H9 (cell line): ENCODE measurements around the gene PHLPP2. TPM values are rescaled to one million over a fixed set of nuclear protein-coding genes. Genes with fewer than 3 reads are reported as not detected.

Experiments
- DNase-seq: peaks from one replicate; pipeline ENCODE4 v3.0.0-alpha.2; 2017
- H2AFZ ChIP-seq: one replicate; pipeline ENCODE4 v1.6.1; 2013; ENCODE audit warnings: mild to moderate bottlenecking, low read length, control low read depth, moderate library complexity
- H2AK5ac ChIP-seq: 2 replicates; pipeline ENCODE4 v1.6.1; 2013; ENCODE audit warnings: low read length, control low read depth, mixed read lengths; ENCODE audit not compliant: insufficient read length
- H2BK120ac ChIP-seq: one replicate; pipeline ENCODE4 v1.6.1; 2013; ENCODE audit warnings: low read depth, mild to moderate bottlenecking, low read length, control low read depth, inconsistent platforms; ENCODE audit not compliant: poor library complexity, severe bottlenecking
- H2BK12ac ChIP-seq: 2 replicates; pipeline ENCODE4 v1.6.1; 2013; ENCODE audit warnings: low read length, control low read depth, mixed read lengths, low read depth; ENCODE audit not compliant: insufficient read length
- H2BK15ac ChIP-seq: 2 replicates; pipeline ENCODE4 v1.6.1; 2013; ENCODE audit warnings: low read depth, low read length, control low read depth
- H2BK20ac ChIP-seq: one replicate; pipeline ENCODE4 v1.6.1; 2013; ENCODE audit warnings: low read depth, mild to moderate bottlenecking, low read length, control low read depth, inconsistent platforms; ENCODE audit not compliant: poor library complexity, severe bottlenecking
- H2BK5ac ChIP-seq: 2 replicates; pipeline ENCODE4 v1.6.1; 2013; ENCODE audit warnings: low read length, control low read depth, mixed read lengths; ENCODE audit not compliant: insufficient read length
- H3K14ac ChIP-seq: 2 replicates; pipeline ENCODE4 v1.6.1; 2013; ENCODE audit warnings: low read length, control low read depth; ENCODE audit not compliant: insufficient read depth
- H3K18ac ChIP-seq: 2 replicates; pipeline ENCODE4 v1.6.1; 2013; ENCODE audit warnings: low read depth, mild to moderate bottlenecking, mixed read lengths, low read length, control low read depth; ENCODE audit not compliant: insufficient read length
- H3K23ac ChIP-seq: 2 replicates; pipeline ENCODE4 v1.6.1; 2013; ENCODE audit warnings: low read length, control low read depth, mixed read lengths, low read depth; ENCODE audit not compliant: insufficient read length
- H3K23me2 ChIP-seq: 2 replicates; pipeline ENCODE4 v1.6.1; 2013; ENCODE audit warnings: low read depth, mild to moderate bottlenecking, mixed read lengths, low read length, control low read depth; ENCODE audit not compliant: insufficient read length, poor library complexity, severe bottlenecking
- H3K27ac ChIP-seq: 2 replicates; pipeline ENCODE4 v1.5.1; 2013; ENCODE audit warnings: low read length, control low read depth, mixed read lengths, low read depth; ENCODE audit not compliant: insufficient read length
- H3K27me3 ChIP-seq: 2 replicates; pipeline ENCODE4 v1.6.1; 2013; ENCODE audit warnings: low read length, control low read depth, inconsistent platforms; ENCODE audit not compliant: insufficient read depth
- H3K4ac ChIP-seq: 2 replicates; pipeline ENCODE4 v1.6.1; 2013; ENCODE audit warnings: low read depth, mild to moderate bottlenecking, control low read depth, inconsistent platforms, low read length, moderate library complexity
- H3K4me1 ChIP-seq: 2 replicates; pipeline ENCODE4 v1.6.1; 2013; ENCODE audit warnings: low read length, control low read depth, inconsistent platforms; ENCODE audit not compliant: insufficient read depth
- H3K4me2 ChIP-seq: 2 replicates; pipeline ENCODE4 v1.6.1; 2013; ENCODE audit warnings: low read length, control low read depth, mixed read lengths; ENCODE audit not compliant: insufficient read length, insufficient read depth
- H3K56ac ChIP-seq: 2 replicates; pipeline ENCODE4 v1.6.1; 2013; ENCODE audit warnings: low read depth, mild to moderate bottlenecking, mixed read lengths, low read length, control low read depth; ENCODE audit not compliant: insufficient read length
- H3K79me1 ChIP-seq: 2 replicates; pipeline ENCODE4 v1.6.1; 2013; ENCODE audit warnings: low read depth, mild to moderate bottlenecking, moderate library complexity, low read length, control low read depth, inconsistent platforms; ENCODE audit not compliant: insufficient read depth, poor library complexity, severe bottlenecking
- H3K79me2 ChIP-seq: 2 replicates; pipeline ENCODE4 v1.6.1; 2013; ENCODE audit warnings: low read length, control low read depth, inconsistent platforms; ENCODE audit not compliant: insufficient read depth
- H3K9ac ChIP-seq: 2 replicates; pipeline ENCODE4 v1.6.1; 2013; ENCODE audit warnings: low read length, control low read depth, mixed read lengths; ENCODE audit not compliant: insufficient read length; ENCODE audit errors: extremely low read depth
- H3K9me3 ChIP-seq: one replicate; pipeline ENCODE4 v1.6.1; 2013; ENCODE audit warnings: low read depth, low read length, inconsistent platforms; ENCODE audit not compliant: control insufficient read depth
- H3T11ph ChIP-seq: one replicate; pipeline ENCODE4 v1.6.1; 2013; ENCODE audit warnings: mild to moderate bottlenecking, low read length, control low read depth, inconsistent platforms
- H4K20me1 ChIP-seq: one replicate; pipeline ENCODE4 v1.6.1; 2013; ENCODE audit not compliant: control insufficient read depth, insufficient read length, insufficient read depth
- H4K5ac ChIP-seq: 2 replicates; pipeline ENCODE4 v1.6.1; 2013; ENCODE audit warnings: low read depth, mild to moderate bottlenecking, mixed read lengths, low read length, control low read depth; ENCODE audit not compliant: insufficient read length
- H4K8ac ChIP-seq: replicated peaks from 2 replicates; pipeline ENCODE4 v1.6.1; 2013; ENCODE audit warnings: low read length, control low read depth, mixed read lengths, low read depth; ENCODE audit not compliant: insufficient read length
- H4K91ac ChIP-seq: 2 replicates; pipeline ENCODE4 v1.6.1; 2013; ENCODE audit warnings: low read depth, mild to moderate bottlenecking, moderate library complexity, mixed read lengths, low read length, control low read depth; ENCODE audit not compliant: insufficient read length
- H3K27ac Mint-ChIP-seq, 3 experiments: 2 replicates in 2 of 3; 3 replicates in 1 of 3; pipeline ENCODE4 v1.8.0; 2020 to 2021; ENCODE audit warnings: mixed read lengths in 3 of 3, mild to moderate bottlenecking in 1 of 3, moderate library complexity in 1 of 3
- H3K27me3 Mint-ChIP-seq: 2 replicates; pipeline ENCODE4 v1.8.0; 2021; ENCODE audit warnings: low read depth, mild to moderate bottlenecking, moderate library complexity, mixed read lengths
- H3K36me3 Mint-ChIP-seq, 3 experiments: 2 replicates in 2 of 3; 3 replicates in 1 of 3; pipeline ENCODE4 v1.8.0; 2020 to 2021; ENCODE audit warnings: low read depth in 3 of 3, mixed read lengths in 3 of 3; ENCODE audit not compliant: insufficient read depth in 1 of 3
- H3K4me1 Mint-ChIP-seq, 2 experiments: 2 replicates each; pipeline ENCODE4 v1.8.0; 2020; ENCODE audit warnings: mixed read lengths in 2 of 2
- H3K4me3 Mint-ChIP-seq, 2 experiments: 2 replicates in 1 of 2; 3 replicates in 1 of 2; pipeline ENCODE4 v1.8.0; 2020 to 2021; ENCODE audit warnings: mild to moderate bottlenecking in 2 of 2, mixed read lengths in 2 of 2, moderate library complexity in 1 of 2
- H3K9me3 Mint-ChIP-seq, 2 experiments: 2 replicates in 1 of 2; 3 replicates in 1 of 2; pipeline ENCODE4 v1.8.0; 2020; ENCODE audit warnings: mild to moderate bottlenecking in 2 of 2, mixed read lengths in 2 of 2, moderate library complexity in 1 of 2
- CTCF ChIP-seq: fragments of 200-600 bp; sonication (generic); conservative IDR thresholded peaks from 3 replicates; pipeline ENCODE4 v1.8.0; 2021; ENCODE audit warnings: antibody characterized with exemption, mild to moderate bottlenecking
- WGBS: extraction: QIAGEN DNeasy Blood & Tissue Kit; methylation state at CpG from one replicate; pipeline ENCODE4 v1.1.7; 2013; ENCODE audit warnings: missing lambda C conversion rate, low lambda C conversion rate, mixed read lengths; ENCODE audit not compliant: insufficient read length; ENCODE audit errors: extremely low coverage; 5-methylcytosine and 5-hydroxymethylcytosine counted together
- total RNA-seq: library from RNA; stranded (reverse); gene quantifications from 2 replicates; pipeline ENCODE4 v1.2.1, GENCODE V29; 2021

The PHLPP2 gene
- total RNA-seq, 1 experiment from 2014 or later: 23.2 TPM

- Histone ChIP-seq H3K79me2 (no peaks in the 10 kb centered on the region; the same call in 1 of the 2 replicates), H3K27ac (no peak overlapping the region), H4K91ac (no peak overlapping the region), H3K79me1 (no peaks in the 10 kb centered on the region), H3K4me2 (no peak overlapping the region), H4K8ac (no peak overlapping the region), H3K9me3 (no peaks in the 10 kb centered on the region), H2BK120ac (no peak overlapping the region), H3K23me2 (no peaks in the 10 kb centered on the region), H4K5ac (no peak overlapping the region), H2BK5ac (no peak overlapping the region), H3K18ac (no peak overlapping the region), H4K20me1 (no peaks in the 10 kb centered on the region), H2BK12ac (no peak overlapping the region), H3K9ac (no peak overlapping the region), H2BK20ac (no peak overlapping the region), H3K23ac (no peak overlapping the region), H3K56ac (no peak overlapping the region), H2AK5ac (no peak overlapping the region), H3T11ph (no peak overlapping the region), H2AFZ (no peak overlapping the region), H3K4me1 (peaks cover 12% of the 10 kb centered on the region; the same call in 1 of the 2 replicates), H2BK15ac (no peak overlapping the region), H3K14ac (no peak overlapping the region), H3K27me3 (no peaks in the 10 kb centered on the region), H3K4ac (no peak overlapping the region)
- peaks cover 25 to 35% of the 10 kb centered on the region in 2 experiments for H3K4me1 Mint-ChIP-seq
- H3K9me3 Mint-ChIP-seq: no peaks in the 10 kb centered on the region
- no peak overlapping the region for H3K27ac Mint-ChIP-seq
- H3K4me3 Mint-ChIP-seq: no peak overlapping the region
- TF ChIP-seq CTCF: no peak
- H3K36me3 Mint-ChIP-seq: peaks cover 7 to 45% (median 16%) of the 10 kb centered on the region in 3 experiments; a peak in 5 of 7 replicates
- no peak for DNase-seq
- H3K27me3 Mint-ChIP-seq: no peaks in the 10 kb centered on the region
- WGBS: no CpG with 5 or more reads among the region's 1 CpG
These were observed 21.2 kb downstream of the PHLPP2 start for GRCh38 chr16:71703333-71703732.
